HepG2 (cell line): Measurements from ENCODE around the gene TBR1. TPM values are rescaled to one million over a fixed set of nuclear protein-coding genes. Genes with fewer than 3 reads are reported as not detected.

Source experiments
- ATAC-seq: fragments of 200-7000 bp; cut with Tn5 transposase; 3 replicates; pipeline ENCODE4 v1.9.1; 2020; ENCODE audit warnings: mild to moderate bottlenecking, moderate library complexity
- Bru-seq: library from RNA; stranded (reverse); fragments of 400-500 nt; gene quantifications from one replicate; lab custom pipeline; 2021; lab: Mats Ljungman, UMichigan
- BruChase-seq, 2 experiments: library from RNA; stranded (reverse); fragments of 400-500 nt; gene quantifications; one replicate each; lab custom pipeline; 2021; lab: Mats Ljungman, UMichigan
- BruUV-seq: library from RNA; stranded (reverse); fragments of 400-500 nt; replicated peaks from 2 replicates; lab custom pipeline; 2021; lab: Mats Ljungman, UMichigan
- CTCF ChIA-PET: fragments of 300-600 bp; formaldehyde crosslinking; extraction: SDS; loops from one replicate; lab custom pipeline; 2021; ENCODE audit warnings: low total read pairs, inconsistent platforms, low intra/inter-chr PET ratio; lab: Yijun Ruan, JAX
- POLR2A ChIA-PET: fragments of 350-600 bp; sonication (Branson Sonifier 250); formaldehyde crosslinking; loops from one replicate; lab custom pipeline; 2020; ENCODE audit warnings: antibody characterized with exemption, inconsistent platforms; lab: Yijun Ruan, JAX
- DNase-seq: peaks from one replicate; pipeline ENCODE4 v3.0.0-alpha.2; 2015; ENCODE audit warnings: low spot score
- FAIRE-seq: peaks from 3 replicates; lab custom pipeline; 2011; peaks lifted over from hg19 to GRCh38; lab: Jason Lieb, UNC
- H2AFZ ChIP-seq: one replicate; pipeline ENCODE4 v1.6.1; 2011; ENCODE audit warnings: low read length, inconsistent platforms
- H3K27ac ChIP-seq: fragments of 300-600 bp; 3 replicates; pipeline ENCODE4 v1.8.0; 2011; ENCODE audit warnings: mixed run types, mild to moderate bottlenecking, mixed read lengths, low read length, inconsistent platforms; ENCODE audit not compliant: insufficient read depth; ENCODE audit errors: extremely low read length
- H3K27me3 ChIP-seq, 2 experiments: fragments of 200-600 bp in 1 of 2; 2 replicates in 1 of 2; 3 replicates in 1 of 2; pipeline versions ENCODE4 v1.6.0 to v1.8.0; 2011; ENCODE audit warnings: low read length in 2 of 2, mild to moderate bottlenecking in 2 of 2, moderate library complexity in 2 of 2, inconsistent platforms in 1 of 2; ENCODE audit not compliant: insufficient read depth in 2 of 2, control insufficient read depth in 1 of 2
- H3K36me3 ChIP-seq, 2 experiments: fragments of 200-600 bp in 1 of 2; replicated peaks in 1 of 2; 2 replicates in 1 of 2; 3 replicates in 1 of 2; pipeline versions ENCODE4 v1.5.1 to v1.8.0; 2011; ENCODE audit warnings: low read length in 2 of 2, inconsistent platforms in 1 of 2; ENCODE audit not compliant: insufficient read depth in 2 of 2, control insufficient read depth in 1 of 2
- H3K4me1 ChIP-seq: 2 replicates; pipeline ENCODE4 v1.5.1; 2012; ENCODE audit warnings: low read length, inconsistent platforms; ENCODE audit not compliant: insufficient read depth
- H3K4me2 ChIP-seq: 2 replicates; pipeline ENCODE4 v1.6.0; 2011; ENCODE audit warnings: low read depth, low read length, inconsistent platforms
- H3K4me3 ChIP-seq, 3 experiments: fragments of 200-600 bp in 1 of 3; sonication (generic), shearing (Covaris generic) in 1 of 3; replicated peaks in 1 of 3; 2 replicates each; pipeline ENCODE4 v1.5.1; 2011 to 2016; ENCODE audit warnings: low read length in 3 of 3, inconsistent platforms in 2 of 3, low read depth in 2 of 3, mild to moderate bottlenecking in 2 of 3, control low read depth in 1 of 3, mixed read lengths in 1 of 3; ENCODE audit not compliant: insufficient read depth in 1 of 3
- H3K79me2 ChIP-seq: one replicate; pipeline ENCODE4 v1.6.1; 2011; ENCODE audit warnings: low read length, inconsistent platforms; ENCODE audit not compliant: insufficient read depth
- H3K9ac ChIP-seq: 2 replicates; pipeline ENCODE4 v1.6.0; 2011; ENCODE audit warnings: mild to moderate bottlenecking, low read depth, low read length, inconsistent platforms; ENCODE audit not compliant: insufficient read depth
- H3K9me3 ChIP-seq: 2 replicates; pipeline ENCODE4 v1.5.1; 2012; ENCODE audit warnings: mild to moderate bottlenecking, low read length
- H4K20me1 ChIP-seq: 2 replicates; pipeline ENCODE4 v1.6.0; 2011; ENCODE audit warnings: inconsistent platforms, mild to moderate bottlenecking, low read length, moderate library complexity; ENCODE audit not compliant: insufficient read depth
- CBX2 ChIP-seq, 2 experiments: fragments of 200-600 bp in 1 of 2; sonication (generic); formaldehyde crosslinking in 1 of 2; IDR thresholded peaks; 2 replicates each; pipeline versions ENCODE4 v1.7.0 to v1.8.1; 2018 to 2022; ENCODE audit warnings: low read depth in 2 of 2, low read length in 1 of 2, mild to moderate bottlenecking in 1 of 2, missing genetic modification reagents in 1 of 2
- CEBPB ChIP-seq: IDR thresholded peaks from 2 replicates; pipeline ENCODE4 v1.6.1; 2011; ENCODE audit warnings: low read depth, low read length, improper control_type of control experiment, borderline replicate concordance
- HNRNPLL ChIP-seq: fragments of 200-400 bp; formaldehyde crosslinking; IDR thresholded peaks from 2 replicates; pipeline ENCODE4 v1.6.1; 2017; ENCODE audit warnings: mild to moderate bottlenecking, low read depth, low read length; ENCODE audit not compliant: poor library complexity, severe bottlenecking
- NCOA5 ChIP-seq: sonication (generic); formaldehyde crosslinking; IDR thresholded peaks from 2 replicates; pipeline ENCODE4 v1.4.0; 2020; ENCODE audit warnings: missing genetic modification reagents
- NFYC ChIP-seq: IDR thresholded peaks from 2 replicates; pipeline ENCODE4 v1.6.1; 2016; ENCODE audit warnings: missing genetic modification reagents, missing compliant biosample characterization
- SCMH1 ChIP-seq: sonication (generic); formaldehyde crosslinking; IDR thresholded peaks from 2 replicates; pipeline ENCODE4 v1.9.0; 2021; ENCODE audit warnings: missing genetic modification reagents, mild to moderate bottlenecking, borderline replicate concordance
- ZIK1 ChIP-seq: sonication (generic); formaldehyde crosslinking; IDR thresholded peaks from 2 replicates; pipeline ENCODE4 v1.5.0; 2020; ENCODE audit warnings: mild to moderate bottlenecking, low read depth, missing genetic modification reagents, borderline replicate concordance
- WGBS: methylation state at CpG from one replicate; pipeline ENCODE4 v1.1.6; 2017; ENCODE audit warnings: low lambda C conversion rate; 5-methylcytosine and 5-hydroxymethylcytosine counted together
- in situ Hi-C: cut with HindIII; loops from 2 replicates; pipeline ENCODE4 v1.10.0; 2017; ENCODE audit warnings: low pct_unique_long_range_greater_than_20kb; ENCODE audit not compliant: extremely low pct_ligation_motif_present
- intact Hi-C: fragments of 100-400 bp; cut with micrococcal nuclease; formaldehyde crosslinking; loops from one replicate; pipeline ENCODE4 v1.10.0; 2022; ENCODE audit not compliant: unreplicated experiment
- long read RNA-seq, 2 experiments: library from RNA in 1 of 2; library from polyadenylated mRNA in 1 of 2; stranded (forward) in 1 of 2; unstranded in 1 of 2; transcript quantifications; one replicate each; pipeline ENCODE4 v2.0.0, GENCODE V29; 2019 to 2022
- polyA minus RNA-seq, 3 experiments: library from RNA; depleted of rRNA, polyadenylated mRNA; stranded (reverse); fragments of >200 nt; gene quantifications; 2 replicates each; pipeline ENCODE4 v1.2.3, GENCODE V29; 2011; ENCODE audit warnings: low replicate concordance in 1 of 3
- polyA plus RNA-seq, 8 experiments: library from polyadenylated mRNA; depleted of rRNA in 3 of 8; stranded (reverse) in 7 of 8; unstranded in 1 of 8; fragments of >200 nt; fragmentation: Illumina TruSeq in 4 of 8; extraction: Trizol in 4 of 8; gene quantifications; 2 replicates each; pipeline versions ENCODE4 v1.2.1 to v1.2.3, GENCODE V29; 2011 to 2016; ENCODE audit warnings: low read depth in 4 of 8, missing spikeins in 1 of 8, mixed read lengths in 1 of 8; ENCODE audit not compliant: insufficient read depth in 1 of 8
- total RNA-seq, 5 experiments: library from RNA; depleted of rRNA; stranded (reverse); fragments of >200 nt; fragmentation: Illumina TruSeq; extraction: Trizol; gene quantifications; 2 replicates each; pipeline ENCODE4 v1.2.3, GENCODE V29; 2016; ENCODE audit warnings: low read depth in 1 of 5
- TF ChIP-seq, protein P1 (sequence below): sonication (generic); formaldehyde crosslinking; IDR thresholded peaks from 2 replicates; pipeline ENCODE4 v1.4.0; 2020; ENCODE audit warnings: missing genetic modification reagents

The TBR1 gene
- total RNA-seq (2016; rRNA removed; fragmentation: Illumina TruSeq; extraction: Trizol) (not detected in 2 replicates), polyA plus RNA-seq (2011; rRNA removed) (0.03 TPM in 1 of 2 replicates, not detected in the other), polyA minus RNA-seq (2011; rRNA and poly(A)+ RNA removed; ENCODE audit: low replicate concordance) (0.04 TPM in 1 of 2 replicates, not detected in the other), Bru-seq, nascent RNA (percentile 30 among the genes with signal in this experiment), BruChase-seq, experiment 1, labeled RNA remaining after a 6-hour chase (percentile 36 among the genes with signal in this experiment), BruChase-seq, experiment 2, labeled RNA remaining after a 2-hour chase (percentile 35 among the genes with signal in this experiment)
- total RNA-seq (2016; cell fraction: cytosol; rRNA removed; fragmentation: Illumina TruSeq; extraction: Trizol; ENCODE audit: low read depth), result not detected in 2 replicates
- 0.09 TPM in 1 of 2 replicates, not detected in the other for total RNA-seq (2016; cell fraction: insoluble cytoplasmic fraction; rRNA removed; fragmentation: Illumina TruSeq; extraction: Trizol)
- total RNA-seq (2016; cell fraction: membrane; rRNA removed; fragmentation: Illumina TruSeq; extraction: Trizol), result not detected in 2 replicates
- total RNA-seq (2016; cell fraction: nucleus; rRNA removed; fragmentation: Illumina TruSeq; extraction: Trizol), result 0.03 and 0.06 TPM in 2 replicates
- polyA plus RNA-seq (2011; cell fraction: cytosol; rRNA removed), result not detected in 2 replicates
- polyA plus RNA-seq (2011; cell fraction: nucleus; rRNA removed), result 0.05 and 0.10 TPM in 2 replicates
- not detected in 2 replicates for polyA plus RNA-seq (2012)
- polyA plus RNA-seq (2016; cell fraction: cytosol; fragmentation: Illumina TruSeq; extraction: Trizol; ENCODE audit: low read depth), result not detected in 2 replicates
- not detected in 2 replicates for polyA plus RNA-seq (2016; cell fraction: insoluble cytoplasmic fraction; fragmentation: Illumina TruSeq; extraction: Trizol; ENCODE audit: low read depth)
- polyA plus RNA-seq (2016; cell fraction: membrane; fragmentation: Illumina TruSeq; extraction: Trizol; ENCODE audit: low read depth), result not detected in 2 replicates
- polyA plus RNA-seq (2016; cell fraction: nucleus; fragmentation: Illumina TruSeq; extraction: Trizol; ENCODE audit: insufficient read depth, low read depth), result not detected in 2 replicates
- polyA minus RNA-seq (2011; cell fraction: cytosol; rRNA and poly(A)+ RNA removed), result not detected in 2 replicates
- 0.37 and 0.52 TPM in 2 replicates for polyA minus RNA-seq (2011; cell fraction: nucleus; rRNA and poly(A)+ RNA removed)
- long read RNA-seq, experiment 1, result 0 reads
- long read RNA-seq, experiment 2, result 0 reads

DNA sequence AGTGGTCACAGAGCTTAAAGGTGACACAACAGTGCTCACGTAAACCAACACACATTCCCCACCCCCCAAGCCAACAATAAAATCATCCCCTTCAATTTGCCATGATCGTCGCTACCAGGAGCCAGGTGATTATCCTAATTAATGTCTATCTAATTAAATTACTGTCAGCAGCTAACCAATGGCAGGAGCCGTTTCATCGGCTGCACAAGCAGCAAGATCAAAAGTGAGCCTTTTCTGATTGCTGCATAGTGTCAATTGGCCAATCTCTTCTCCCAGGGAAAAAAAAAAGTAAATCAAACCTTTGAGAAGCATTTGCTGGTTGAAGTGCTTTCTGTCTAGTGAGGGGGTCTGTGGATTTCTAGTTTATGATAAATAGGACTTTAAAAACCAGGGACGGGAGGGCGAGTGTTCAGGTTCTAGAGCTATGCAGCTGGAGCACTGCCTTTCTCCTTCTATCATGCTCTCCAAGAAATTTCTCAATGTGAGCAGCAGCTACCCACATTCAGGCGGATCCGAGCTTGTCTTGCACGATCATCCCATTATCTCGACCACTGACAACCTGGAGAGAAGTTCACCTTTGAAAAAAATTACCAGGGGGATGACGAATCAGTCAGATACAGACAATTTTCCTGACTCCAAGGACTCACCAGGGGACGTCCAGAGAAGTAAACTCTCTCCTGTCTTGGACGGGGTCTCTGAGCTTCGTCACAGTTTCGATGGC lies at the start of gene TBR1:
Gene TBR1 (plus strand): TSS at position 311 of the 721 bp plus-strand sequence. CDS start 114 bp downstream, at position 425.
- Histone ChIP-seq H3K4me2 (peak within 1 kb of the TSS; percentile 92), H3K4me1 (peaks cover 44% of the 10 kb centered on the region), H3K36me3 (no peaks in the 10 kb centered on the region; a peak in 1 of 5 replicates), H4K20me1 (no peaks in the 10 kb centered on the region), H3K9ac (no peak within 1 kb of the TSS), H2AFZ (peak within 1 kb of the TSS; percentile 17), H3K9me3 (no peaks in the 10 kb centered on the region), H3K27me3 (peaks cover 18 to 64% of the 10 kb centered on the region in 2 experiments), H3K79me2 (no peaks in the 10 kb centered on the region), H3K27ac (no peak within 1 kb of the TSS), H3K4me3 (peak within 1 kb of the TSS; percentile 47 to 76 (median 68))
- WGBS, result 7% methylated on average over 16 of the region's 16 CpGs
- DNase-seq (no peak), ATAC-seq (peak; percentile 1; the same call in 2 of the 3 replicates), FAIRE-seq (no peak)
- in situ Hi-C loops, result no loop called here
- intact Hi-C loops, result loop anchor here (5.0 kb wide), 1 partner anchor 109 kb away; the partner anchor contains the start of gene PSMD14
- TF ChIP-seq HNRNPLL (no peak), NCOA5 (no peak), CEBPB (0 out of 2 replicates have a peak, but pooled peaks have one; percentile 12), CBX2 (IDR thresholded peaks at IDR 0.05; ENCODE audit: low read depth, low read length) (peak; percentile 82), CBX2 (CRISPR knock-in tag; IDR thresholded peaks at IDR 0.05; ENCODE audit: low read depth) (no peak), ZIK1 (CRISPR knock-in tag) (no peak), NFYC (CRISPR knock-in tag) (0 out of 2 replicates have a peak, but pooled peaks have one; percentile 30), SCMH1 (CRISPR knock-in tag) (0 out of 2 replicates have a peak, but pooled peaks have one; percentile 20)
- TF ChIP-seq, protein P1, sequence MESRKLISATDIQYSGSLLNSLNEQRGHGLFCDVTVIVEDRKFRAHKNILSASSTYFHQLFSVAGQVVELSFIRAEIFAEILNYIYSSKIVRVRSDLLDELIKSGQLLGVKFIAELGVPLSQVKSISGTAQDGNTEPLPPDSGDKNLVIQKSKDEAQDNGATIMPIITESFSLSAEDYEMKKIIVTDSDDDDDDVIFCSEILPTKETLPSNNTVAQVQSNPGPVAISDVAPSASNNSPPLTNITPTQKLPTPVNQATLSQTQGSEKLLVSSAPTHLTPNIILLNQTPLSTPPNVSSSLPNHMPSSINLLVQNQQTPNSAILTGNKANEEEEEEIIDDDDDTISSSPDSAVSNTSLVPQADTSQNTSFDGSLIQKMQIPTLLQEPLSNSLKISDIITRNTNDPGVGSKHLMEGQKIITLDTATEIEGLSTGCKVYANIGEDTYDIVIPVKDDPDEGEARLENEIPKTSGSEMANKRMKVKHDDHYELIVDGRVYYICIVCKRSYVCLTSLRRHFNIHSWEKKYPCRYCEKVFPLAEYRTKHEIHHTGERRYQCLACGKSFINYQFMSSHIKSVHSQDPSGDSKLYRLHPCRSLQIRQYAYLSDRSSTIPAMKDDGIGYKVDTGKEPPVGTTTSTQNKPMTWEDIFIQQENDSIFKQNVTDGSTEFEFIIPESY (CRISPR knock-in tag), result no peak
- POLR2A ChIA-PET, result no interaction called here
- CTCF ChIA-PET, result no interaction called here
- no TSS peak for BruUV-seq
